Smooth muscle cell (in vitro differentiated cells): ENCODE results near the gene SPOCD1. TPM values are rescaled to one million over a fixed set of nuclear protein-coding genes. Genes with fewer than 3 reads are reported as not detected.
A peak's percentile ranks its signal among the peaks of the same experiment; 100 is the strongest.

Experiments used
- DNase-seq: peaks from one replicate; lab custom pipeline; 2025; ENCODE audit not compliant: unreplicated experiment; lab: John Stamatoyannopoulos, UW
- H2AFZ ChIP-seq: fragments of 200-600 bp; sonication (generic); 2 replicates; pipeline ENCODE4 v1.6.0; 2016; ENCODE audit warnings: antibody characterized with exemption, low read depth, mild to moderate bottlenecking
- H3F3A ChIP-seq: fragments of 200-600 bp; sonication (generic); 2 replicates; pipeline ENCODE4 v1.6.0; 2017; ENCODE audit warnings: antibody characterized with exemption, low read depth
- H3K27ac ChIP-seq: fragments of 200-600 bp; sonication (generic); 2 replicates; pipeline ENCODE4 v1.5.1; 2016; ENCODE audit warnings: low read depth, mild to moderate bottlenecking
- H3K27me3 ChIP-seq: fragments of 200-600 bp; sonication (generic); 2 replicates; pipeline ENCODE4 v1.6.1; 2016; ENCODE audit warnings: low read depth, mild to moderate bottlenecking
- H3K36me3 ChIP-seq: fragments of 200-600 bp; sonication (generic); 2 replicates; pipeline ENCODE4 v1.5.1; 2016; ENCODE audit warnings: low read depth
- H3K4me1 ChIP-seq: fragments of 200-600 bp; sonication (generic); 2 replicates; pipeline ENCODE4 v1.5.1; 2016; ENCODE audit warnings: low read depth
- H3K4me2 ChIP-seq: fragments of 200-600 bp; sonication (generic); 2 replicates; pipeline ENCODE4 v1.6.0; 2016; ENCODE audit warnings: mild to moderate bottlenecking
- H3K4me3 ChIP-seq: fragments of 200-600 bp; sonication (generic); 2 replicates; pipeline ENCODE4 v1.5.1; 2016; ENCODE audit warnings: mild to moderate bottlenecking
- H3K79me2 ChIP-seq: fragments of 200-600 bp; sonication (generic); 2 replicates; pipeline ENCODE4 v1.6.0; 2016; ENCODE audit warnings: low read depth, mild to moderate bottlenecking
- H3K9ac ChIP-seq: fragments of 200-600 bp; sonication (generic); 2 replicates; pipeline ENCODE4 v1.6.0; 2016; ENCODE audit warnings: low read depth
- H3K9me3 ChIP-seq: fragments of 200-600 bp; sonication (generic); replicated peaks from 2 replicates; pipeline ENCODE4 v1.5.1; 2016; ENCODE audit warnings: low read depth
- H4K20me1 ChIP-seq: fragments of 200-600 bp; sonication (generic); 2 replicates; pipeline ENCODE4 v1.6.0; 2016; ENCODE audit warnings: low read depth
- CTCF ChIP-seq: fragments of 200-600 bp; sonication (generic); IDR thresholded peaks from 2 replicates; pipeline ENCODE4 v1.5.1; 2017; ENCODE audit warnings: borderline replicate concordance, mild to moderate bottlenecking, antibody characterized with exemption; ENCODE audit not compliant: insufficient read depth, poor library complexity, severe bottlenecking
- WGBS: methylation state at CpG from one replicate; pipeline ENCODE4 v1.1.7; 2016; ENCODE audit warnings: low lambda C conversion rate; 5-methylcytosine and 5-hydroxymethylcytosine counted together
- polyA plus RNA-seq: library from polyadenylated mRNA; unstranded; fragments of >200 nt; fragmentation: Nextera tagmentation; extraction: Ambion mirVana; gene quantifications from 2 replicates; pipeline ENCODE4 v1.2.1, GENCODE V29; 2016
- total RNA-seq: library from RNA; depleted of rRNA; stranded (reverse); fragments of >200 nt; gene quantifications from 2 replicates; pipeline ENCODE4 v1.2.3, GENCODE V29; 2014

SPOCD1 gene
- total and polyA plus RNA-seq, 2 experiments from 2014 or later, result 39.5 to 45.3 TPM

- Histone ChIP-seq H3K27ac (no peak overlapping the region), H2AFZ (no peak overlapping the region), H3F3A (peaks cover 5% of the 10 kb centered on the region), H3K36me3 (no peaks in the 10 kb centered on the region), H3K4me1 (no peaks in the 10 kb centered on the region), H3K4me3 (no peak overlapping the region), H4K20me1 (no peaks in the 10 kb centered on the region), H3K27me3 (no peaks in the 10 kb centered on the region), H3K4me2 (no peak overlapping the region), H3K9ac (no peak overlapping the region), H3K79me2 (no peaks in the 10 kb centered on the region), H3K9me3 (no peaks in the 10 kb centered on the region)
- DNase-seq, result no peak
- no peak for TF ChIP-seq CTCF
- 86% methylated on average over 3 of the region's 3 CpGs for WGBS
Measured at GRCh38 chr1:31835415-31835814, 19.6 kb upstream of the SPOCD1 start.

- peaks cover 5% of the 10 kb centered on the region for H3F3A ChIP-seq
- H3K36me3 ChIP-seq, result no peaks in the 10 kb centered on the region
- H2AFZ ChIP-seq, result no peak overlapping the region
- H3K9me3 ChIP-seq, result no peaks in the 10 kb centered on the region
- no peak overlapping the region for H3K9ac ChIP-seq
- no peaks in the 10 kb centered on the region for H4K20me1 ChIP-seq
- DNase-seq, result no peak
- H3K4me2 ChIP-seq, result no peak overlapping the region
- H3K4me1 ChIP-seq, result no peaks in the 10 kb centered on the region
- no peaks in the 10 kb centered on the region for H3K27me3 ChIP-seq
- 87% methylated on average over 6 of the region's 6 CpGs for WGBS
- no peak overlapping the region for H3K27ac ChIP-seq
- H3K4me3 ChIP-seq, result no peak overlapping the region
- TF ChIP-seq CTCF, result no peak
- H3K79me2 ChIP-seq, result no peaks in the 10 kb centered on the region
Measured at GRCh38 chr1:31834501-31834900, 18.7 kb upstream of the SPOCD1 start.

- H3F3A ChIP-seq, result peaks cover 5% of the 10 kb centered on the region
- H3K79me2 ChIP-seq, result no peaks in the 10 kb centered on the region
- H3K36me3 ChIP-seq, result no peaks in the 10 kb centered on the region
- no peak overlapping the region for H3K4me3 ChIP-seq
- H3K27ac ChIP-seq, result peak overlapping the region; percentile 62
- DNase-seq, result no peak
- TF ChIP-seq CTCF, result no peak
- no peaks in the 10 kb centered on the region for H3K4me1 ChIP-seq
- no peak overlapping the region for H3K9ac ChIP-seq
- WGBS, result 61% methylated on average over 9 of the region's 9 CpGs
- no peak overlapping the region for H2AFZ ChIP-seq
- peak overlapping the region; percentile 34 for H3K4me2 ChIP-seq
- no peaks in the 10 kb centered on the region for H4K20me1 ChIP-seq
- no peaks in the 10 kb centered on the region for H3K27me3 ChIP-seq
- no peaks in the 10 kb centered on the region for H3K9me3 ChIP-seq
Measured at GRCh38 chr1:31831397-31832378, 15.9 kb upstream of the SPOCD1 start.
